HepG2 (cell line): ENCODE measurements around the gene NLGN3.

Experiments used
- ATF2 ChIP-seq: sonication (generic); formaldehyde crosslinking; IDR thresholded peaks from 2 replicates; pipeline ENCODE4 v1.4.0; 2020; ENCODE audit warnings: missing genetic modification reagents
- CHD2 ChIP-seq: IDR thresholded peaks from 2 replicates; pipeline ENCODE4 v1.6.1; 2011; ENCODE audit warnings: low read depth, low read length, improper control_type of control experiment
- MYC ChIP-seq: sonication (generic); formaldehyde crosslinking; IDR thresholded peaks from 2 replicates; pipeline ENCODE4 v1.9.0; 2021; ENCODE audit warnings: missing genetic modification reagents, borderline replicate concordance
- PRDM10 ChIP-seq: sonication (generic); formaldehyde crosslinking; IDR thresholded peaks from 2 replicates; pipeline ENCODE4 v1.4.0; 2020; ENCODE audit warnings: low read depth, missing genetic modification reagents
- TBL1XR1 ChIP-seq: fragments of 150-350 bp; IDR thresholded peaks from 2 replicates; pipeline ENCODE4 v1.6.1; 2014; ENCODE audit warnings: borderline replicate concordance, low read length; ENCODE audit not compliant: partially characterized antibody
- ZNF274 ChIP-seq: sonication (generic); formaldehyde crosslinking; IDR thresholded peaks from 2 replicates; pipeline ENCODE4 v1.5.1; 2020; ENCODE audit warnings: mild to moderate bottlenecking, missing genetic modification reagents
- ZNF550 ChIP-seq: sonication (generic); formaldehyde crosslinking; IDR thresholded peaks from 2 replicates; pipeline ENCODE4 v1.4.0; 2020; ENCODE audit warnings: mild to moderate bottlenecking, missing genetic modification reagents, borderline replicate concordance
- TF ChIP-seq, protein P1 (sequence below): sonication (generic); formaldehyde crosslinking; IDR thresholded peaks from 2 replicates; pipeline ENCODE4 v1.5.1; 2020; ENCODE audit warnings: mild to moderate bottlenecking, missing genetic modification reagents, moderate library complexity
- TF ChIP-seq, protein P2 (sequence below): sonication (generic); formaldehyde crosslinking; IDR thresholded peaks from 2 replicates; pipeline ENCODE4 v1.5.0; 2020; ENCODE audit warnings: mild to moderate bottlenecking, missing genetic modification reagents, moderate library complexity
- TF ChIP-seq, protein P3 (sequence below): sonication (generic); formaldehyde crosslinking; IDR thresholded peaks from 2 replicates; pipeline ENCODE4 v1.9.0; 2021; ENCODE audit warnings: missing genetic modification reagents, mild to moderate bottlenecking, borderline replicate concordance

GRCh38 chrX:71167031-71167781, 22.6 kb downstream of the NLGN3 start:
- TF ChIP-seq ZNF550 (CRISPR knock-in tag) (no peak), CHD2 (no peak), TBL1XR1 (no peak), ZNF274 (no peak), PRDM10 (CRISPR knock-in tag) (no peak), MYC (CRISPR knock-in tag) (no peak), ATF2 (CRISPR knock-in tag) (no peak)
- TF ChIP-seq, protein P1, sequence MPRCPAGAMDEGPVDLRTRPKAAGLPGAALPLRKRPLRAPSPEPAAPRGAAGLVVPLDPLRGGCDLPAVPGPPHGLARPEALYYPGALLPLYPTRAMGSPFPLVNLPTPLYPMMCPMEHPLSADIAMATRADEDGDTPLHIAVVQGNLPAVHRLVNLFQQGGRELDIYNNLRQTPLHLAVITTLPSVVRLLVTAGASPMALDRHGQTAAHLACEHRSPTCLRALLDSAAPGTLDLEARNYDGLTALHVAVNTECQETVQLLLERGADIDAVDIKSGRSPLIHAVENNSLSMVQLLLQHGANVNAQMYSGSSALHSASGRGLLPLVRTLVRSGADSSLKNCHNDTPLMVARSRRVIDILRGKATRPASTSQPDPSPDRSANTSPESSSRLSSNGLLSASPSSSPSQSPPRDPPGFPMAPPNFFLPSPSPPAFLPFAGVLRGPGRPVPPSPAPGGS (CRISPR knock-in tag), result no peak
- TF ChIP-seq, protein P2, sequence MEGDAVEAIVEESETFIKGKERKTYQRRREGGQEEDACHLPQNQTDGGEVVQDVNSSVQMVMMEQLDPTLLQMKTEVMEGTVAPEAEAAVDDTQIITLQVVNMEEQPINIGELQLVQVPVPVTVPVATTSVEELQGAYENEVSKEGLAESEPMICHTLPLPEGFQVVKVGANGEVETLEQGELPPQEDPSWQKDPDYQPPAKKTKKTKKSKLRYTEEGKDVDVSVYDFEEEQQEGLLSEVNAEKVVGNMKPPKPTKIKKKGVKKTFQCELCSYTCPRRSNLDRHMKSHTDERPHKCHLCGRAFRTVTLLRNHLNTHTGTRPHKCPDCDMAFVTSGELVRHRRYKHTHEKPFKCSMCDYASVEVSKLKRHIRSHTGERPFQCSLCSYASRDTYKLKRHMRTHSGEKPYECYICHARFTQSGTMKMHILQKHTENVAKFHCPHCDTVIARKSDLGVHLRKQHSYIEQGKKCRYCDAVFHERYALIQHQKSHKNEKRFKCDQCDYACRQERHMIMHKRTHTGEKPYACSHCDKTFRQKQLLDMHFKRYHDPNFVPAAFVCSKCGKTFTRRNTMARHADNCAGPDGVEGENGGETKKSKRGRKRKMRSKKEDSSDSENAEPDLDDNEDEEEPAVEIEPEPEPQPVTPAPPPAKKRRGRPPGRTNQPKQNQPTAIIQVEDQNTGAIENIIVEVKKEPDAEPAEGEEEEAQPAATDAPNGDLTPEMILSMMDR (CRISPR knock-in tag), result no peak
- TF ChIP-seq, protein P3, sequence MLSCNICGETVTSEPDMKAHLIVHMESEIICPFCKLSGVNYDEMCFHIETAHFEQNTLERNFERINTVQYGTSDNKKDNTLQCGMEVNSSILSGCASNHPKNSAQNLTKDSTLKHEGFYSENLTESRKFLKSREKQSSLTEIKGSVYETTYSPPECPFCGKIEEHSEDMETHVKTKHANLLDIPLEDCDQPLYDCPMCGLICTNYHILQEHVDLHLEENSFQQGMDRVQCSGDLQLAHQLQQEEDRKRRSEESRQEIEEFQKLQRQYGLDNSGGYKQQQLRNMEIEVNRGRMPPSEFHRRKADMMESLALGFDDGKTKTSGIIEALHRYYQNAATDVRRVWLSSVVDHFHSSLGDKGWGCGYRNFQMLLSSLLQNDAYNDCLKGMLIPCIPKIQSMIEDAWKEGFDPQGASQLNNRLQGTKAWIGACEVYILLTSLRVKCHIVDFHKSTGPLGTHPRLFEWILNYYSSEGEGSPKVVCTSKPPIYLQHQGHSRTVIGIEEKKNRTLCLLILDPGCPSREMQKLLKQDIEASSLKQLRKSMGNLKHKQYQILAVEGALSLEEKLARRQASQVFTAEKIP (CRISPR knock-in tag), result no peak
